Middle frontal gyrus (tissue), 1 donor: Measurements from ENCODE around the gene VTI1A.

Source experiments
- DNase-seq: peaks from one replicate; pipeline ENCODE4 v3.0.0-alpha.2; 2015; ENCODE audit warnings: low spot score; ENCODE audit errors: extremely low spot score

VTI1A gene

GRCh38 chr10:112503643-112504042 is 56.6 kb downstream of the VTI1A start:
- DNase-seq, result no peak

GRCh38 chr10:112507046-112507445 is 60.0 kb downstream of the VTI1A start:
- no peak for DNase-seq

- no peak for DNase-seq
Observed at GRCh38 chr10:112507988-112508387, 61.0 kb downstream of the VTI1A start.

GRCh38 chr10:112509558-112510291 is 62.7 kb downstream of the VTI1A start:
- no peak for DNase-seq

GRCh38 chr10:112510384-112510783 is 63.4 kb downstream of the VTI1A start:
- no peak for DNase-seq

GRCh38 chr10:112512294-112512693 is 65.3 kb downstream of the VTI1A start:
- no peak for DNase-seq

- DNase-seq, result no peak
Observed at GRCh38 chr10:112515126-112515525, 68.1 kb downstream of the VTI1A start.

GRCh38 chr10:112515852-112516251 is 68.8 kb downstream of the VTI1A start:
- no peak for DNase-seq

- DNase-seq, result no peak
Observed at GRCh38 chr10:112517451-112517862, 70.4 kb downstream of the VTI1A start.

- DNase-seq, result no peak
Observed at GRCh38 chr10:112519133-112519761, 72.2 kb downstream of the VTI1A start.

- DNase-seq, result no peak
Observed at GRCh38 chr10:112520914-112521313, 73.9 kb downstream of the VTI1A start.

- DNase-seq, result no peak
Observed at GRCh38 chr10:112524641-112525040, 77.6 kb downstream of the VTI1A start.

- DNase-seq, result no peak
Observed at GRCh38 chr10:112525200-112525599, 78.2 kb downstream of the VTI1A start.

- no peak for DNase-seq
Observed at GRCh38 chr10:112526139-112526538, 79.1 kb downstream of the VTI1A start.

- no peak for DNase-seq
Observed at GRCh38 chr10:112526906-112527305, 79.9 kb downstream of the VTI1A start.

GRCh38 chr10:112528235-112528634 is 81.2 kb downstream of the VTI1A start:
- DNase-seq, result no peak

- DNase-seq, result no peak
Observed at GRCh38 chr10:112531421-112531820, 84.4 kb downstream of the VTI1A start.

- no peak for DNase-seq
Observed at GRCh38 chr10:112532189-112532588, 85.2 kb downstream of the VTI1A start.

GRCh38 chr10:112532956-112533355 is 85.9 kb downstream of the VTI1A start:
- DNase-seq, result no peak

GRCh38 chr10:112533916-112534315 is 86.9 kb downstream of the VTI1A start:
- no peak for DNase-seq

- DNase-seq, result no peak
Observed at GRCh38 chr10:112535531-112535951, 88.5 kb downstream of the VTI1A start.

- DNase-seq, result no peak
Observed at GRCh38 chr10:112536663-112537062, 89.6 kb downstream of the VTI1A start.

- no peak for DNase-seq
Observed at GRCh38 chr10:112538168-112538567, 91.2 kb downstream of the VTI1A start.
